Activated gamma-delta T cell treated with anti-CD3 and anti-CD28 coated beads, Interleukin-2, amount 50 U/mL, for 16 hours (primary cell): ENCODE data around the gene SOBP.
"Not testable (repeated sequence)": the region's sequence is repeated elsewhere in the genome, so short reads cannot be mapped to it uniquely, and the experiment has no call there.

Source experiments
- DNase-seq: peaks from one replicate; pipeline ENCODE4 v3.0.0-alpha.2; 2020; ENCODE audit warnings: low read depth

SOBP gene

GRCh38 chr6:107489636-107490565 lies at the start of gene SOBP:
Gene SOBP, plus strand, starts transcription at chr6:107490117. Its CDS starts 500 bp downstream, at chr6:107490617.
- DNase-seq = peak; percentile 37

GRCh38 chr6:107440936-107441335 lies 49.0 kb upstream of the SOBP start:
- no peak for DNase-seq

- no peak for DNase-seq
Measured at GRCh38 chr6:107441682-107442081, 48.2 kb upstream of the SOBP start.

GRCh38 chr6:107442938-107443607 lies 46.8 kb upstream of the SOBP start:
- no peak for DNase-seq

GRCh38 chr6:107443608-107444267 lies 46.2 kb upstream of the SOBP start:
- DNase-seq = no peak

GRCh38 chr6:107444277-107444676 lies 45.6 kb upstream of the SOBP start:
- no peak for DNase-seq

- DNase-seq = no peak
Measured at GRCh38 chr6:107447663-107448216, 42.2 kb upstream of the SOBP start.

GRCh38 chr6:107448776-107449175 lies 41.1 kb upstream of the SOBP start:
- DNase-seq = no peak

- peak; percentile 1 for DNase-seq
Measured at GRCh38 chr6:107458672-107459282, 31.1 kb upstream of the SOBP start.

GRCh38 chr6:107459283-107460082 lies 30.4 kb upstream of the SOBP start, which contains the start of gene PDSS2:
Gene PDSS2, minus strand, starts transcription at chr6:107459564. Its CDS starts 279 bp downstream, at chr6:107459285.
- peak; percentile 98 for DNase-seq

GRCh38 chr6:107460083-107460631 lies 29.8 kb upstream of the SOBP start:
- DNase-seq = no peak

- no peak for DNase-seq
Measured at GRCh38 chr6:107466062-107466461, 23.9 kb upstream of the SOBP start.

GRCh38 chr6:107470364-107470763 lies 19.6 kb upstream of the SOBP start:
- DNase-seq = no peak

- DNase-seq = no peak
Measured at GRCh38 chr6:107473660-107474059, 16.3 kb upstream of the SOBP start.

- not testable (repeated sequence) for DNase-seq
Measured at GRCh38 chr6:107475360-107475759, 14.6 kb upstream of the SOBP start.

GRCh38 chr6:107475826-107476225 lies 14.1 kb upstream of the SOBP start:
- not testable (repeated sequence) for DNase-seq

GRCh38 chr6:107479089-107479690 lies 10.7 kb upstream of the SOBP start:
- no peak for DNase-seq

GRCh38 chr6:107485157-107485556 lies 4.8 kb upstream of the SOBP start:
- no peak for DNase-seq

GRCh38 chr6:107488174-107488874 lies 1.6 kb upstream of the SOBP start:
- DNase-seq = no peak
